Measurements from ENCODE around the gene SPDYE18. TPM values are rescaled to one million over a fixed set of nuclear protein-coding genes. Genes with fewer than 3 reads are reported as not detected.
"Not testable (repeated sequence)": the region's sequence is repeated elsewhere in the genome, so short reads cannot be mapped to it uniquely, and the experiment has no call there.

The SPDYE18 gene
- total RNA-seq, 3 donors from 2014 or later: 1.4 to 1.6 TPM; not detected in 1

GRCh38 chr7:77071108-77071507 is 8.8 kb upstream of the SPDYE18 start:
- H3K27ac ChIP-seq; H3K27me3 ChIP-seq; H3K4me3 ChIP-seq; H3K4me1 ChIP-seq; intact Hi-C loops (cut with DNase I; ENCODE audit: low total_unique reads); H3K9me3 ChIP-seq; DNase-seq (ENCODE audit: low spot score in 2 of 2); H3K36me3 ChIP-seq: not testable (repeated sequence)

- H3K4me3 ChIP-seq; H3K9me3 ChIP-seq; H3K36me3 ChIP-seq; DNase-seq (ENCODE audit: low spot score in 2 of 2); H3K27me3 ChIP-seq; H3K4me1 ChIP-seq; H3K27ac ChIP-seq; intact Hi-C loops (cut with DNase I; ENCODE audit: low total_unique reads): not testable (repeated sequence)
Measured at GRCh38 chr7:77065869-77066268, 3.5 kb upstream of the SPDYE18 start.

GRCh38 chr7:77063732-77064131 is 1.4 kb upstream of the SPDYE18 start:
- H3K27ac ChIP-seq; H3K9me3 ChIP-seq; DNase-seq (ENCODE audit: low spot score in 2 of 2); intact Hi-C loops (cut with DNase I; ENCODE audit: low total_unique reads); H3K4me1 ChIP-seq; H3K4me3 ChIP-seq; H3K36me3 ChIP-seq; H3K27me3 ChIP-seq: not testable (repeated sequence)

GRCh38 chr7:77032261-77032660 is 30.1 kb downstream of the SPDYE18 start, which contains the start of gene SPDYE17:
TSS of gene SPDYE17 (minus strand) at chr7:77032361. CDS start at chr7:77030570, 1,791 bp downstream.
- H3K4me3 ChIP-seq; H3K27me3 ChIP-seq; intact Hi-C loops (cut with DNase I; ENCODE audit: low total_unique reads): not testable (repeated sequence)

GRCh38 chr7:77026349-77026748 is 36.0 kb downstream of the SPDYE18 start:
- H3K4me1 ChIP-seq; H3K9me3 ChIP-seq; H3K4me3 ChIP-seq; H3K27me3 ChIP-seq; DNase-seq (ENCODE audit: low spot score in 2 of 2); H3K36me3 ChIP-seq; intact Hi-C loops (cut with DNase I; ENCODE audit: low total_unique reads); H3K27ac ChIP-seq: not testable (repeated sequence)

More at GRCh38 chr7:77032261-77032660, 30.1 kb downstream of the SPDYE18 start, which contains the start of gene SPDYE17:
- H3K36me3 ChIP-seq; DNase-seq (ENCODE audit: low spot score in 2 of 2); H3K27ac ChIP-seq; H3K4me1 ChIP-seq; H3K9me3 ChIP-seq: not testable (repeated sequence)

GRCh38 chr7:77010074-77010680 is 52.2 kb downstream of the SPDYE18 start:
- H3K27ac ChIP-seq; H3K4me3 ChIP-seq; DNase-seq (ENCODE audit: low spot score in 2 of 2): not testable (repeated sequence)

GRCh38 chr7:77008000-77008399 is 54.4 kb downstream of the SPDYE18 start:
- H3K27ac ChIP-seq; intact Hi-C loops (cut with DNase I; ENCODE audit: low total_unique reads); H3K4me3 ChIP-seq; H3K36me3 ChIP-seq; H3K9me3 ChIP-seq; H3K27me3 ChIP-seq; H3K4me1 ChIP-seq: not testable (repeated sequence)
- DNase-seq (ENCODE audit: low spot score in 2 of 2): peak; percentile 82 to 86
- peak in 1 of 3 donors; percentile 25 for TF ChIP-seq POLR2AphosphoS5 (IDR thresholded peaks at IDR 0.05)

More at GRCh38 chr7:77010074-77010680, 52.2 kb downstream of the SPDYE18 start:
- H3K27me3 ChIP-seq; H3K36me3 ChIP-seq; H3K9me3 ChIP-seq; intact Hi-C loops (cut with DNase I; ENCODE audit: low total_unique reads); H3K4me1 ChIP-seq: not testable (repeated sequence)

- H3K9me3 ChIP-seq; DNase-seq (ENCODE audit: low spot score in 2 of 2); H3K4me3 ChIP-seq; intact Hi-C loops (cut with DNase I; ENCODE audit: low total_unique reads); H3K4me1 ChIP-seq; H3K36me3 ChIP-seq; H3K27me3 ChIP-seq; H3K27ac ChIP-seq: not testable (repeated sequence)
Measured at GRCh38 chr7:77006127-77007110, 55.9 kb downstream of the SPDYE18 start.

GRCh38 chr7:77005461-77006057 is 56.8 kb downstream of the SPDYE18 start:
- H3K4me1 ChIP-seq; H3K27ac ChIP-seq; H3K4me3 ChIP-seq; H3K36me3 ChIP-seq; H3K27me3 ChIP-seq; DNase-seq (ENCODE audit: low spot score in 2 of 2); intact Hi-C loops (cut with DNase I; ENCODE audit: low total_unique reads); H3K9me3 ChIP-seq: not testable (repeated sequence)

GRCh38 chr7:77004151-77004550 is 58.2 kb downstream of the SPDYE18 start:
- intact Hi-C loops (cut with DNase I; ENCODE audit: low total_unique reads); DNase-seq (ENCODE audit: low spot score in 2 of 2); H3K27me3 ChIP-seq: not testable (repeated sequence)

GRCh38 chr7:77003241-77003640 is 59.1 kb downstream of the SPDYE18 start:
- H3K4me3 ChIP-seq; intact Hi-C loops (cut with DNase I; ENCODE audit: low total_unique reads); H3K4me1 ChIP-seq; H3K27me3 ChIP-seq; H3K9me3 ChIP-seq; H3K36me3 ChIP-seq; DNase-seq (ENCODE audit: low spot score in 2 of 2); H3K27ac ChIP-seq: not testable (repeated sequence)

More at GRCh38 chr7:77004151-77004550, 58.2 kb downstream of the SPDYE18 start:
- not testable (repeated sequence) for H3K9me3 ChIP-seq, H3K4me1 ChIP-seq, H3K36me3 ChIP-seq, H3K4me3 ChIP-seq, H3K27ac ChIP-seq

GRCh38 chr7:77002678-77003233 is 59.6 kb downstream of the SPDYE18 start:
- intact Hi-C loops (cut with DNase I; ENCODE audit: low total_unique reads); H3K4me1 ChIP-seq; H3K4me3 ChIP-seq; DNase-seq (ENCODE audit: low spot score in 2 of 2); H3K36me3 ChIP-seq; H3K9me3 ChIP-seq; H3K27ac ChIP-seq; H3K27me3 ChIP-seq: not testable (repeated sequence)

Measured in breast epithelium (tissue), 4 donors.